GM21737 (cell line): ENCODE measurements around the gene GGTA1.
A peak's percentile ranks its signal among the peaks of the same experiment; 100 is the strongest.
"Not testable (repeated sequence)": the region's sequence is repeated elsewhere in the genome, so short reads cannot be mapped to it uniquely, and the experiment has no call there.

Experiments used
- ATAC-seq: cut with Tn5 transposase; IDR thresholded peaks from one replicate; pipeline ENCODE4 v1.9.1; 2021; ENCODE audit warnings: mild to moderate bottlenecking, moderate library complexity; ENCODE audit not compliant: unreplicated experiment

GGTA1 gene

GRCh38 chr9:121499427-121500164 lies at the start of gene GGTA1:
TSS of gene GGTA1 (minus strand) at chr9:121499844. CDS start at chr9:121467922, 31,922 bp downstream.
- no peak for ATAC-seq

DNA sequence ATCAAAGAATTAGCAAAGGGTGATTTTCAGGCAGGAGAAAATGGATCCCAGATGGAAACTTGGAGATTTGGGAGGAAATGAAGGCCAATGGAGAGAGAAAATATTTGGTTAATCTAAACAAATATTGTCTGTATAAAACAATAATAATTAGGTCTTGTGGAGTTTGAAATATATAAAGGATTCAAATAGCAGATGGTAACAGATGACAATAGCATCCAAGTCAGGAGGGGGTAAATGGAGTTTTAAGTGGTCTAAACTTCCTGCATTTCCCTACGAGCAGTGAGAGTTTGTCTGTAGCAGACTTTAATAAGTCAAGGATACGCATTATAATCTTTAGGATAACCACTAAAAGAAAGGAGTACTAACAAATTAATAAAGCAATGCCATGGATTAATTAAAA lies 49.0 kb upstream of the GGTA1 start:
- no peak for ATAC-seq

DNA sequence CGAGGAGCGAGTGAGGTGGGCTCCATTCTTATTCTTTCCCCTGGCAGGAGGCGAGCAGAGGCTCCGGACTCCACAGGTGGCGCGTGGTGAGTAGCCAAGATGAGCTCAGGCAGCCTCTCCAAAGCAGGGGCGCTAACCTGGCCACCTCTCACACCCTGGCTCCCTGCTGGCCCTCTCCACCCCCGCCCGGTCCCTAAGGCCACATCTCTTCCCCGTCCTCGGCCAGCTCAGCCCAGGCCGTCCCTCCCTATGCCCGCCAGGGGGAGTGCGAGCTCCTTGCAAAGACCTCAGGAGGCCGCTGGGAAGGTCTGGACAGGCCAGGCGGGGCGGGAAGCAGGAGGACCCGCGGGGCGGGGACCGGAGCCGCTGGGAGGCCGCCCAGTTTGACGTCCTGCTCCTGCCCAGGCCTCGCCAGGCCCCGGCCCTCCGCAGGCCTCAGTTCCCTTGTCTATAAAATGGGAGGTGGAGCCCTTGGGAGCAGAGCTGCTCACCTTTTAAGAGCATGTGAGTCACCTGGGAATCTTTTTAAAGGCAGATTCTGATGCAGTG lies 46.3 kb upstream of the GGTA1 start:
- ATAC-seq, result peak; percentile 73

- no peak for ATAC-seq
Measured at GRCh38 chr9:121545150-121545874, 45.7 kb upstream of the GGTA1 start.

GRCh38 chr9:121542025-121542424 lies 42.4 kb upstream of the GGTA1 start:
- ATAC-seq, result no peak

DNA sequence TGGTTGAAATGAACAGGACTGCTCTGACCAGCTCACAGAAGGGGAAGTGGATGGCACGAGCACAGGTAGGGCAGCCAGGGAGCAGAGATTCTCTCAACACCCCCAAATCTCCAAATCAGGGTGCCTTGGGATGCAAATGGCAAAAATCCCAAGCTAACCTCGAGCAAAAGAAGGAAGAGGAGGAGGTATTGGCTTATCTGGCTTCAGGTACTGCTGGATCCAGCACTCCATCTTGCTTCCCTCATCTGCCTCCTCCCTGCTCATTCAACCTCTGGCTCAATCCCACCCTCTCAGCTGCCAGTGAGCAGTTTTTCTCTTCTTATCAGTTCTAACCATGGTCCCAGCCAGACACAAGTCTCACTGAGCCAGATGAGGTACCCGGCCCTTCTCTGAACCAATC lies 41.6 kb upstream of the GGTA1 start:
- ATAC-seq, result no peak

DNA sequence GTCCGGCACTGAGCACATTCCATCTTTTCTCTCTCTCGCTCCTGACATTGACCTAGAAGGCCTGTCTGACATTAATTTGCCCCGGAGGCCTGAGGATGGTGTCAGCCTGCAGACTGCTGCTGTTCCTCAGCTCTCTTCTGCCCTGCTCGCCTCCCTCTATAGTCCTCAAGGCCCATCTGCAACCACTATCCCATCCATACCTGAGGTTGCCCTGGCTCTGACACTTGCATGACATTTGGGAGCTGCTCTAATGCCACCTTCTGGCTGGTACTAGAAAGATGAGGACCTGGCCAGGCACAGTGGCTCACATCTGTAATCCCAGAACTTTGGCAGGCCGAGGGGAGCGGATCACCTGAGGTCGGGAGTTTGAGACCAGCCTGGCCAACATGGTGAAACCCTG lies 38.6 kb upstream of the GGTA1 start:
- no peak for ATAC-seq

GRCh38 chr9:121537283-121537682 lies 37.6 kb upstream of the GGTA1 start:
- no peak for ATAC-seq

DNA sequence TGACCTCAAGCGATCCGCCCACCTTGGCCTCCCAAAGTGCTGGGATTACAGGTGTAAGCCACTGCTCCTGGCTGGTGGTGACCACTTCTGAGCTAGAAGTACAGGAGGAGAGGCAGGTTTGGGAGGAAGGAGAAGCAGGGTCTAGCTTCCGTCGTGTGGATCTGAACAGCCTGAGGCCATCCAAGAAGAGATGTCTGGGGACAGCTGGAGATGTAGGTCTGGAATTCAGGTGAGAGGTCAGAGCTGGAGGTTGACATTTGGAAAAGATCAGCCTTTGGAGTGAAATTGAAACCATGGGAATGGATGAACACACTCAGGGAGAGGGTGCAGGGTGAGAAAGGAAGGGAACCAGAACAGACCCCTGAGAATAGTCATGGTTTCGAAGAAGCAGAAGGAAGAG lies 33.2 kb upstream of the GGTA1 start:
- no peak for ATAC-seq

DNA sequence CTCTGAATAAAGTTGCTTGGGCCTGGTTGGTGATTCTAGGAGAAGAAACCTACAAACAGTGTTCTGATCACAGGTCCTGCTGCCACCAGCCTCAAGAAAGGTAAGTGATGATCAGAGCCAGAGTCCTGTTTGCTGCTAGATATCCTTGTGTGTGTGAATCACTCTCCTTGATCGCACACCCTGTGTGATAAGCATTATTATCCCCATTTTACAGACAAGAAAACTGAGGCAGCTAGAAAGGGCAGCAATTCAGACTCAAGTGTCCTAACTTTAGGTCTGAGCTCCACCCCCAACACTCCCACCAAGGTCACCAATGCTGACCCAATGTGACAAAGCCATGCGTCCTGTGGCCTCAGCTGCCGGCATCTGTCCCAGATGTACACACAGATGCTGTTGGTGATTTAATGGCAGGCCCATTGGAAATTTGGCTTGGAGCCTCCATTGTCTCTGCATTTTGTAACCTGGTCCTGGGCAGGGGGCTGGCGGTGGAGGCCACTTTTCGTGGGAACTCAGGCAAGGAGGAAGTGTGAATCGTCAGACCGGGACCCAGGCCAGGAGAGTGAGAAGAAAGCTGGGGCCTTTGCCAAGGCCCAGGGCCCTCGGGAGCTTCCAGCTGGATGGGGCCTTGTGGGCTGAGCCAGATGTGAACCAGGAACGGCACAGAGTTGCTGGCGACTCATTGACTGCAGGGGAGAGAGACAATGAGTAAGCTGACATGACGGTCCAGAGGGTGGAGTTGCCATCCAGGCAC lies 29.8 kb upstream of the GGTA1 start:
- no peak for ATAC-seq

- ATAC-seq, result no peak
Measured at GRCh38 chr9:121528642-121529041, 29.0 kb upstream of the GGTA1 start.

DNA sequence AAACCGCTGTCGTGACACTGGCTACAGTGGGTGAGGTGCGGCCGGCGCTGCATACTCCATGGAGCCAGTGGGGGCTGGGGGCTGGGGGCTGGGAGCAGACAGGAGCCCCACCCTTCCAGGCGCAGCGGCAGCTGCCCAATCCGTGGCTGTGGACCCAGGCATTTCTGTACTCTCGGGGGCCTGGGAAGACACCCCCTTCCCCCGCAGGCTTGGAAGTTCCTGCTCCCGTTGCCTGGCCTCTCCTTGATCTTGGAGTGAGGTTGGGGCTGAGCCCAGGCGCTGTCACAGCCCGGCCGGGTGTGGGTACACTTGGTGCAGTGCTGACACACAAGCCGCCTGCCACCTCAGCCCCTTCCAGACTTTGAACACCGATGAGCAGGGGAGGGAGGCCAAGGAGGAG lies 27.7 kb upstream of the GGTA1 start:
- no peak for ATAC-seq

- ATAC-seq, result not testable (repeated sequence)
Measured at GRCh38 chr9:121519688-121520087, 20.0 kb upstream of the GGTA1 start.

- ATAC-seq, result no peak
Measured at GRCh38 chr9:121518634-121519033, 19.0 kb upstream of the GGTA1 start.

- ATAC-seq, result not testable (repeated sequence)
Measured at GRCh38 chr9:121513166-121513565, 13.5 kb upstream of the GGTA1 start.

- no peak for ATAC-seq
Measured at GRCh38 chr9:121510766-121511550, 11.3 kb upstream of the GGTA1 start.

DNA sequence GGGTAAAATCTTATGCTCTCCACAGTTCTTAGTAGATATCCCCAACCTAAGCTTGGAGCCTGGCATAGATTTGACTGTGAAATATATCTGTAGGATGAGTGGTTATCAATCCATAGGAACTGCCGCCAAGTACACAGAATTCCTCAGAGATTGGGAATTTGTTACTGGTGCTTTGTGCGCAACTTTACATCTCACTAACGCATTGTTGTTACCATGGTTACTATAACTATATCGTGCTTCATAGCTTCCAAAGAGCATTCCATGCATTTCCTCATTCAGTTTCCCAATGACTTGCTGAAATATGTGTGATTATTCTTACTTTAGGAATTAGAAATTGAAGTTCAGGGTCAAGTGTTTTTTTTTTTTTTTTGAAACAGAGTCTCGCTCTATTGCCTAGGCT lies 9.5 kb upstream of the GGTA1 start:
- ATAC-seq, result no peak

GRCh38 chr9:121508415-121508814 lies 8.8 kb upstream of the GGTA1 start:
- no peak for ATAC-seq

GRCh38 chr9:121505903-121506735 lies 6.5 kb upstream of the GGTA1 start:
- ATAC-seq, result no peak

- no peak for ATAC-seq
Measured at GRCh38 chr9:121503444-121503843, 3.8 kb upstream of the GGTA1 start.
